IPS-NIHi7 (cell line): ENCODE results near the gene PLA2G4E.

Source experiments
- DNase-seq: peaks from one replicate; pipeline ENCODE4 v3.0.0; 2012; ENCODE audit warnings: mixed read lengths; ENCODE audit errors: extremely low spot score

PLA2G4E gene

DNA sequence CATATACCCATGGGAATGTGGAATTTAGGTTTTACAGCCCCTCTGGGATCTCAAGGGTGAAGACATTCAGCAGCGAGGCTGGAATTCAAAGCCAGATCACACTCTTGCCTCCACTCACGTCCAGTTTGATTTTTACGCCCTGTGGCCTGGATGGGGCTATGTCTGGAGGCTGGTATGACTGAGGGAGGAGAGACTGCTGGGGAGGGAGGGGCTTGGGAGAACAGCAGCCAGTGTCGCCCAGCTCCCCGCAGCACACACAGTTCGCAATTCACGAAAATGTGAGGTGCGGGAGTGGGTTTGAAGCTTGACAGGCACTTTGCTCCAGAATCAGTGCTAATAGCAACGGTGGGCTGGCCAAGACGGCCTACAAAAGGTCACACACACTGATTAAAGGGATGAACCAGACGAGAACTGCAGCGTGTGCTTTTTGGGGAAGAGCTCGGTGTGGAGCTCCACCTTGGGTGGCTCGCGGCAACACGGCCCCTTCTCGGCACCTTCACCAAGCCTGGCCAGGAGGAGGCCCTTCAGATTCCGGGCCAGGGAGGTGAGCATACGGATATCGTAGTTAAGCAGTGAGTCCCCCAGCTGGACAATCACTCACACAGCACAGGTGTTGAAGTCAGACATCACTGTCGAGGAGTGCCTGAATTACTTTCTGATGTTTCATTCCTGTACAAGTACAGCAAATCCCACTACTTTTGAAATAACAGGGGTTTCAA, 64.9 kb downstream of the PLA2G4E start:
- no peak for DNase-seq

DNA sequence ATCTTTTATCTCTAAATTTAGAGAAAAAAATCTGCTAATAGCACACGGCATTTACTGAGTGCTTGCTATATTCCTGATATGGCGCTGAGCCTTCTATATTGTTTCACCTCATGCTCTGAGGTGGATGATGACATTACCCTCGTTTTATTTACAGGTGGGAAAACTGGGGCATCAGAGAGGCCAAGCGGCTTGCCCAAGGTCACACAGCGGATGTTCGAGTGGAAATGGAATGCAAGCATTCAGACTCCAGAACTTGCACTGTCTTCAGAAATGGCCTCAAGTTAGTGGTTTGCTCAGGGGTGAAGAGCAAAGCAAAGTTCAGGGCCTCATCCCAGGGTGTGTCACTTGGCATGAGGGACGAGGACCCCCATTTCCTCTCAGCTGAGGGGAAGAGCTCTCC, 65.7 kb downstream of the PLA2G4E start:
- DNase-seq = no peak

DNA sequence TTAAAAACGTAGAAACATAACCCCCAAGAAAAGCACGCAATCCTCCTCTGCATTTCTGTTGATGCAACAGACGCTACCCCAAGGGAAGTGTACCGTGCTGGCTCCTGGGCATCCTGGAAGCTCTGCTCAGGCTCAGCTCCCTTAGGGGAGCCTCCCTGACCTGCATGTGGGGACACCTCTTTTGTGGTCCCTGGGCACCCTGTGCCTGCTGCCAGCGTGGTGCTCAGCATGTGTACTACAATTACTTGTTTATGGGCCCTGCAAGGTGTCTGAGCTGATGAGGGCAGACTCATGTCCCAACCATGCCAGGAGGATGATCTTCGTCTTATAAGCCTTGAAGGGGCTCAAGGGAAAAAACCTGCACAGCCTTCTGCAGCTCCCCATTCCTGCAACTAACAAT, 66.8 kb downstream of the PLA2G4E start:
- no peak for DNase-seq

DNA sequence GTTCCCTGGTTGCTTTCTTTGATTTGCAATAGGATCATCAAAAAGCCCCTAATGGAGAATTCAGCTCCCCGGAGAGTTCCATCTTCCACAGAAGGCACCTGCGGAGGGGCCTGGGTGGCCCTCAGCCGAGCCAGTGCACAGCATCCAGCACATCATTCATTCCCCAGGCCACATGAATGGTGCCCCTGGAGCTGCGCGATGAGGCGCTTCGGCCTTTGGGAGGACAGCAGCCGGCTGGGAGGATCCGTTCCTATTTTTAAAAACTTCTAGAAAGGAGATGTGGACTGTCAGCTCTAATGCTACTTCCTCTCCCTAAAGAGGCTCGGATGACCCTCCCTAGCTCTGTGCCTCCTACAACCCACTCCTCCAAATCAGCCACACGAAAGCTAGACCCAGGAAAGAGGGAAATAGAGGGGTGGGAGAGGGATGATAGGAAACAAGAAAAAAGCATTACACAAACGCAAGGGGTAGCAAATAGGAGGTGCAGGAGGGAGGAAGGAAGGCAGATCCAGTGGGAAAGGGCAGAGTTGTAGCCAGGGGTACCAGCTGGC, 68.8 kb downstream of the PLA2G4E start:
- no peak for DNase-seq

DNA sequence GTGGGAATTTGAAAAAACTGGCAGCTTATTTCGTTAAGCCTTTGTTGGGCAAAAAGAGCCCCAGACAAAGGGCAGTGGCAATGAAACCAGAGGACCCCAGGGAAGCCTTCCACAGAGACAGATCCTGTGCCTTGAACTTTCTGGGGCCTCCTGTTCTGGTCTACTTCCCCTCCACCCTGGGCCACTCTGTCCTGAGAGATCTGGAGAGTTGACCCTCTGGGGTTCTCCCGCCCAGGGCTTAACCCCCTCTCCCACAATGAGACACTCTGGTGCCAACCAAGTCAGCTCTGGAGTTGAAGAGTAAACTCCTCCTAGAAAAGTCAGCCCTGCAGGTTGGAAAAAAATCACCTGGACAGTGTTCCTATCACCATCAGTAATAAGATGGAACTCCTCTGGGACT, 69.3 kb downstream of the PLA2G4E start:
- DNase-seq = no peak

DNA sequence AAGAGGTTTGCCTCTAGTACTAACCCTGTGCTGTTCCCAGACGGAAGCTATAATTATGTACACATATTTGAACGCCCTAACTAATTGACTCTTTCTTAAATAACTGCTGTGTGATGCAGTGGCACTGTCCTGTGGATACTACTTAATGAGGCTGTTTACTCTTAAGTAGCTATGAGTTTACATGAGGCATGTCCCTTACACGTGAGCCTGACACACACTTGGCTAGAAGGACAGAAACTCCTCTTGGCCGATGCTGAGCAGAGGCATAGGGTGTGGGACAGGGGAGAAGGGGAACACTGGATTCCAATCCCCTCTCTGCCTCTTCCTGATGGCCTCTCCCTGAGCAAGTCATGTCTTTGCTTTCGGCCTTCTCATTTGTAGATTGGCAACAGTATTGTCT, 70.4 kb downstream of the PLA2G4E start:
- no peak for DNase-seq

DNA sequence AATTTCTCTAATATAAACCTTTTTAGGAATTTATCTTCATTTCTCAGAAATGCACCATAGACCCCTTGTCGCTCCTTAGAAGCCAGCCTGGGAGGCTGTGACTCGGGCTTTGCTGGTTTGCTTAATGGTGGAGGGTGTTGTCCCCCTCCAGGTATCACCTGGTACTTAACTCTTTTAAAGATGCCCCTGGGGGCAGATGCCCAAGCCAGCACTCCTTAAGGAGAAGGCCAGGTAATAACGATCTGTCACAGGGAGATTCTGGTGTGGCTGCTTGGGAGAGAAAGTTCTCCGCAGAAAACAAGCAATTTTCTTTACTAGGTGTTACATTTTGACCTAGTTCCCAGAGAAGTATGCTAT, 70.7 kb downstream of the PLA2G4E start:
- DNase-seq = no peak

DNA sequence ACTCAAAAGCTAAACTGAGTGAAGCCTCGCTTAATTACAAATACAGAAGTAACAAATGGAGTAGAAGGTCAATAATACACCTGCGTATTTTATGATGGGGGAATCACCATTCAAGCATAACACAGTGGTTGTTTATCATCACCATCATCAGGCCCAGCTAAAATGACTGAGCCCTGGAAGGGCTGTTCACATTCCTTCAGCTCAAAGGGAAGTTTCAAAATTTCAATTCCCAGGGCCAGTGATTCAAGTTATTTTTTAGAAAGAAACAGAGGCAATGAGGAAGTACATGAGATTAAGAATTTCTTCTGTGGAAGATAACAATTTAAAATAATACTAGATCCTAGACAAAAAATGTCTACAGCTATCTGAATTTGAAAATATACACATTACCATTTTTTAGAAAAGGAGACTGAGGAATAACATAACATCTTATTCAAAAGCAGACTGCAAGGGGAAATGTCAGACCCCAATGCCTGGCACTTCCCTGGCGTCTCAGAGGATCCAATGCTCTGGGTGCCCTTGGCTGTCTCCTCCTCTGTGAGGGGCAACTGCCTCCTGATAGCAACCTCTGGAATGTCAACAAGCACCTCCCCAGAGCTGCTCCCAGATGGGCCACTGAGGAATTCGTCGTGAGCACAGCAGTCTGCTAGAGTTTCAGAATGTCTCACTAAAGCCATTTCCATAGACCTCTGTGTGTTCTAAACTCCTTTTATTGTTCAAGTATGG, 71.3 kb downstream of the PLA2G4E start:
- no peak for DNase-seq

DNA sequence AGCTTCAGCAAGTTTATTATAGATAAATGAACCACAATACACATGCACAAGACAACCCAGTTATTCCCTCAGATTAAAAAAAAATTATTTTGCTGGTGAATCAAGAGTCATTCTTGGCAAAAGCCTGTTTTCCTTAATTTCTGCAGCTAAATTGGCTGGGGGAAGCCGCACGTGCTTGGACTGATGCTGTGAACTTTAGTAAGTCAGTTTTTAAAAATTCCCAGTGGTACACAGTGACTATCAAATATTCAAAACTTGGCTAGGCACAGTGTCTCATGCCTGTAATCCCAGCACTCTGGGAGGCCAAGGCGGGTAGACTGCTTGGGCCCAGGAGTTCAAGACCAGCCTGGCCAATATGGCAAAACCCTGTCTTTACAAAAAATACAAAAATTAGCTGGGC, 72.4 kb downstream of the PLA2G4E start:
- no peak for DNase-seq

DNA sequence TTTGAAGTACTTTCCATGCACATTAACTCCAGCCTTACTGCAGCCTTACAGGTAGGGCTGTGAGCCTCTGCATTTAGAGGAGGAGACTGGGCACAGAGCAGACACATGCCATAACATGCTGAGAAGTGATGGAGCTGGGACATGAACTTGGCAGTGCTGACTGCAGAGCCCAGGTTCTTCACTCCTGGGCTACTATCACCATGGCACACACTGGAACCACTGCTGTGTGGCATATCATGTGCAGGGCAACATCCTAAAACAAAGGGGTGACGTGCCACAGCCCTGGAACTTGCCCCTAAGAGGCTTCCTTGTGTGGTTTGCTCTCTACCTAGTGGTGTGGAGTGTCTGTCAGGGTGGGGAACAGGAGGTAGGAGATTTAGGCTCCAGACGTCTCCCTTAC, 73.9 kb downstream of the PLA2G4E start:
- no peak for DNase-seq

DNA sequence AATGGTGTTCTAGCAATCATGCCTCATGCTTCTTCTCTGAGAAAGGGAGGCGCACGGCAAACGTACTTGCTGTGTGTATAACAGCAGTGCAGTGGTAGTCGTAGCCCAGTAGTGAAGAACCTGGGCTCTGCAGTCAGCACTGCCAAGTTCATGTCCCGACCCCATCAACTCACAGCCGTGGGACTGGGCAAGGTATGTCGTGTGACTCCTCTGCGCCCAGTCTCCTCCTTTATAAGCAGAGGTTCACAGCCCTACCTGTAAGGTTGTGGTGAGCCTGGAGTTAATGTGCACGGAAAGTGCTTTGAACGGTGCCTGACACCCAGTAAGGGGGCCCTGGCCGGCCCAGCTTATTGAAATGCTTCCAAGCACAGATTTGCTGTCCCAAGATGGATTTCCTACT, 75.1 kb downstream of the PLA2G4E start:
- no peak for DNase-seq

DNA sequence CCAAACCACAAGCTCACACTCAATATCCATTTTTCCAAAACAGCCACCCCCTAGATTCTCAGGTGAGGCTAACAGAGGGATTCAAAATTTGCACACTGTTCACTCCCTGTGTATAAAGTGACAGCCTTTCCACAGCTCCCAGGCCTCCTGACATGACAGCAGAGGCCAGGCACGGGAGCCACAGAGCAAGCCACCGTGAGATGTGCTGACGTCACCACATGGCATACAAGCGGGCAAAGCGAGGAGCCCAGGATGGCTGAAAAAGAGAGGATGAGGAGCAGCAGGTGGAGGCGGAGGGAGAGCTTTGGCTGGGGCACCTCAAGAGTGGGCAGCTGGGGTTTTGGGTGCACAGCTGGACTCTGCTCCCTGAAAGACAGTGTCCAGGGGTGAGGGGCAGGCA, 75.6 kb downstream of the PLA2G4E start:
- DNase-seq = no peak

DNA sequence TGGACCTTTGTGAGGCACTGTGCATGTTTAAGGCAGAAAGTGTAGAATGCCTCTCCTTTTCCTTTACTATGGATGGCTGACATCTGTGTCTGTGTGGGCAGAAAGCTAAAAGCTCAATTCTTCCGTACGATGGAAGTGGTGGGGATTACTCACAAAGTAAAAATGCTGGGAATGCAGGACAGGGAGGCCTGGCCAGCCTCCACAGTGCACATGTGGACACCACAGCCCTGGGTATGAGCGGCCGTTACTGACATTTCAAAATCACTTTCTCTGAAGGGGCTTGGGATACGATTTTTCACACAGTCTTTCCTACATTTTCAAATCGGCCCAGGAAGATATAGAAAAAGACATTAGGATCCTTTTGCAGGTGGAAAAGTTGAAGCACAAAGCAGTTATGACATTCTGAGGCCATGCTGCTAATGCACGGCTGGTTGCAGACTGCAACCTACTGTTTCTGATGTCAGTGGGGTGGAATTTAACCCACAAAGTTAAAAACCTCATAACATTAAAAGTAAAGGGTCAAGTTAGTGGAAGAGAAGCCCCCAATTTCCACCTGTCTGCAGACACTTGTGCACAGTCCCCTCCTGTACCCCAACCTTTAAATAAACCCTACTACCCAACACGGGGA, 76.4 kb downstream of the PLA2G4E start:
- DNase-seq = no peak

DNA sequence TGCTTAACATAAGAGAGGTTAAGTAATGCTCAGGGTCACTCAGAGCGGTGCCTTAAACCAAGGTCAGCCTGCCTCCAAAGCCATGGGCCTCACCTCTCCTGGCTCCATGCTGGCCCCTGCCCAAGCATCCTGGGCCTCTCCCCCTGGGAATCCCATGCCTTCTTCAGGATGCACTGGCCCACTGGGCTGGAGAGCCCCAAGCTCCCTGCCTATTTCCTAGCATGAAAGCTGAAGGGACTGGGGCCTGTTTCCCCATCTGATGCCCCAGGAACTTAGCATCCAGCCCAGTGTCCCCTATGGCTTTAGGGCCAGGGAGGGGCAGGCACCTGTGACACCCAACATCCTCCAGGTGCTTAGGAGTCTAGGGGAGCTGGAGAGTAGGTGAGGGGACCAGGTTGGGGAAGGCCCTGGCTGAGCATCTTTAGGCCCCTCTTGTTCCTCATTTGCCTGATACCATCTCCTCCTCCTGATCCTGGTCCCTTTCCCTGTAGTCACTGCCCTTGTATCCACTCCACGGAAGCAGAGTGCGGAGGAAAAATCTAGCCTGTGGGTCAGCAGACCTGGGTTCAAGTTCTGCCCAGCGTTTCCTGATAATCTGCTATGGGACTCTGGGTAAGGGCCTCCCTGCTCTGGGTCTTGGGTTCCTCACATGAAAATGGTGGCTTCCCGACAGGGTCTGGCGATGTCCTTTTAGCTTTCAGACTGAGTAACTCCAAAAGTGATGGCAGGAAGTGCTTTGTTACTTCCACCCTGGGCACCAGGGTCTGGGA, 77.1 kb downstream of the PLA2G4E start:
- no peak for DNase-seq

DNA sequence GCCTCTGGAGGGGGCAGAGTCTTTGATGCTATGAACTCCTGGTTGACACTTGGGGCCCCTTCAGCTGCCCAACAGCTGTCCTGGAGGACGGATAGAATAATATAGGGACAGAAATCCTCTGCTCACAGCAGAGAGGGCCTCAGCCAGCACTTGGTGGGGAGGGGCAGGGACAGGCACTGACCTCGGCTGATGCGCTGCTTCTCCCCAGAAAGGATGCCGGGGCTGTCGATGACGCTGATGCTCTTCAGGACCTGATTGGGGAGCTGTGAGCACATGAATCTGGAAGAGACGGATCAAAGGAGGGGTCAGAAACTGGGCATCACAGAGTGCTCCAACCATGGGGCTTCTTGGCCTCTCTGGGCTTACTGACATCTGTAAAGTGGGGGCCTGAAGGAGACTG, 78.0 kb downstream of the PLA2G4E start:
- DNase-seq = no peak

DNA sequence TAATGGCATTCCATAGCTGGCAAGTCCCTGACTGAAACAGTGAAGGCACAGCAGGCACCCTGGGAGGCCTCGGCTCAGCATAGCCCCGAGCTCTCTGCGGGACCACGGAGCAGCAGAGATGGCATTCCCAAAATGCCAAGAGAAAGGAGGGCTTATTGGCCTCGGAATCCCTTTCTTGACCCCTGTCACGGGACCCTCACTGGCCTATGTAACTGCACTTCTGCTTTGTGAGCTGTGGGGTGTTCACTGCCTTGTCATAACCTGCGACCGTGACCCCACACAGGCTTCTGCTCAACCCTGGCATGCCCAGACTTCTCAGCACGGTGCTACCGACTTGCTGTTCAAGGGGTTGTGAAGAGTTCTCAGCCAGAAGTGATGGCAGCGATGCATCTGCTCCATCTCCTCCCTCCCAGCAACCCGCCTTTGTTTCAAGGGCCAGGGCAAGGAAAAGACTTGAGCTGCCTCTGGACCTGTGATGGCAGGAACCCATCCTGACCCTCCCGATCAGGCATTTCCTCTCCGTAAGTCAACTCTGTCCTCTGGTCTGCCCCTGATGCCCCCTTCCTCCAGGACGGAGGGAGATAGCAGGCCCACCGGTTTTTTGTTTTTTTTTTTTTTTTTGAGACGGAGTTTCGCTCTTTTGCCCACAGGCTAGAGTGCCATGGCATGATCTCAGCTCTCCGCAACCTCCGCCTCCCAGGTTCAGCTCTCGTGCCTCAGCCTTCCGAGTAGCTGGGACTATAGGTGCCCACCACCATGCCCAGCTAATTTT, 79.0 kb downstream of the PLA2G4E start:
- DNase-seq = no peak

DNA sequence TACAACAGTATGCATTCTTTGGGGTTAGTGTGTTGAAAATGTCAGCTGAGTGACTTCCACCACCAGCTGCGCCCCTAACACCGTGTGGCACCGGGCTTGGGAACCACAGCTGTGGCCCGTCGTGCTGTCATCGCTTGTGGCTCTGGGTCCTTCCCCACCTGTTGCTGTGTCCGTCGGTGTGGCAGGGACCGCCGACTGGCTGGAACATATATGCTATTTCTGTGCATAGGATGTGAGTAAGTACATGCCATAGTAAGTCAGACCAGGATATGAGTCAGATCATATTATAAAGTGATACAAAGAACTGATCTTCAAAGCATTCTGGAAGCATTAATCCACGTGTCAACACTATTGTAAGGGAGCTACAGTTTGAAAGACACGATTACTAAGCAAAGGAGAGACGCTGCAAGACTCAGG, 80.4 kb downstream of the PLA2G4E start:
- no peak for DNase-seq

DNA sequence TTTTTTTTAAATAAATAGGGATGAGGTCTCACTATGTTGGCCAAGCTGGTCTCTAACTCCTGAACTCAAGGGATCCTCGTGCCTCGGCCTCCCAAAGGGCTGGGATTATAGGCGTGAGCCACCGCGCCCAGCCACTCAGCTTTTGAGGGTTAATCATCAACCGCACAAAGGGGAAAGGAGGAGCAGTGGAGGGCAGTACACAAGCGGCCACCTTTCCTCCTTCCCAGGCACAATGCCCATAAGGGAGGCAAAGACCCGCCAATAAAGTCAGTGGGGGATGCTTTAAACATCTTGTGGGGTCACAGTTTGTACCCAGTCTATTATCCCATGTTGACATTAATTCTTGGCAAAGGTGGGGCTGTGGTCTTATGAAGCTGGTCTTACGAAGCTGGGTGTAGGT, 80.9 kb downstream of the PLA2G4E start:
- no peak for DNase-seq

DNA sequence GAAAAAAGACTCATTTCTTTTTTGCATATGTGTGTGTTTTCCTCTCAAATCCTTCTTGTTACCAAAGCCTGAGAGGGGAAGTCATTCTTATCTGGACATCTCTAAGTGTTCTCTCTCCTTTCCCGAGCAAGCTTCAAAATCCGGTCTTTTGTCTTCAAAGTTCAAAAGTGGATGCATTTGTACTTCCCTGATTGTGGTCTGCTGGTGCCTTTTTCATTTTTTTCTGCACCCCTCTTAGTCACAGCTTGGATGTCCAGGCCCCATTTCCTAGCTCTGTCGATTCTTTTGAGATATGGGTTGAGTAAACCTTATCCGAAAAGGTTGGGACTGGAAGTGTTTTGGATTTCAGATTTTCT, 83.3 kb downstream of the PLA2G4E start:
- DNase-seq = no peak

DNA sequence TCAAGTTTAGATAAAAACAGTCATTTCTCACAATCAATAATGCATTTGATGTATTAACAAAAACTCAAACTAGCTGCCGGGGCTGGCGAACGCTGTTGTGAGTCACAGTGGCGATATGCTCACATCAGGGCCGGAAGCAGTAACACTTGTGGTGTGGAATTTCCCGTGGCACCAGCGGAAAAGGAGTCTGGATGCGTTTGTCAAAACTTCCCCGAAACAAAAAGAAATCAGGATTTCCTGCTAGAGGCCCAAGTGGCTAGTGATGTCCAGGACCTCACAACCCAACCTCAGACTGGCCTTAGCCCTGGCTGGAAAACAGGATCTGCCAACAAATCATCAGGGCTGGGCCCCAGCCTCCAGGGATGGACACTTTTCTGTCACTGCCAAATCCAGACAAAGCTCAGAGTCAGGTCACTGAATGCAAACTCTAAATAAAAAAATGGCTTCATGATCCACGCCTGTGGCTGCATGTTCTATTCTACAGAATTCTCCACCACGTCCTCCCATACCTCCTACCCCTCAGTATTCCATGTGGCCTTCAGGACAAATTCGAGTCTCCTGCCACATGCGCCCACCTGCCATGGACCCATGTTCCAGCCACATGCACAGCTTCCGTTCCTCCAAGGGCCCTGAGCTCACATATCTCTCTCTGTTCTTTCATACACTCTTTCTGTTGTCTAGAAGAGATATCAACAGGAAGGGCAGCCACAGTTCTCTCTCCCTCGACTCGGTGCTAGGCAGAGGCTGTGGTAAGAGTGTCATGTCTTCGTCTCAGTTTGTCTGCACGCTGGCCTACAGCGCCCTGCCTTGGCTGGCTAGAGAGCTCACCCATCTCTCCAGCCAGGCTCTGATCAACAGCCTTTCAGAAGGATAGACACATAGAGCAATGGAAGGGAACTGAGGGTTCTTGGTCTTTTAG, 83.9 kb downstream of the PLA2G4E start:
- DNase-seq = no peak
